NCI-H460 (cell line): ENCODE measurements around the gene LHX6. TPM values are rescaled to one million over a fixed set of nuclear protein-coding genes. Genes with fewer than 3 reads are reported as not detected.
A peak's percentile ranks its signal among the peaks of the same experiment; 100 is the strongest.

Source experiments
- DNase-seq: peaks from one replicate; pipeline ENCODE4 v3.0.0-alpha.2; 2016; ENCODE audit warnings: low read depth; ENCODE audit errors: extremely low read depth
- total RNA-seq: library from RNA; depleted of rRNA; stranded (reverse); fragments of >200 nt; shearing (Covaris generic); gene quantifications from 2 replicates; pipeline ENCODE4 v1.2.3, GENCODE V29; 2014; rRNA removed

LHX6 gene
- total RNA-seq, 1 experiment from 2014 or later = 0.10 TPM

GRCh38 chr9:122158202-122158601, 70.6 kb downstream of the LHX6 start:
- DNase-seq = peak; percentile 22

GRCh38 chr9:122155796-122156195, 73.0 kb downstream of the LHX6 start:
- DNase-seq = no peak

Other genes starting within 250 kb of the LHX6 start
- gene TTLL11, start 135.6 kb downstream of the LHX6 start, total RNA-seq = 2.1 and 4.0 TPM in 2 replicates
- gene NDUFA8, start 69.2 kb downstream of the LHX6 start, total RNA-seq = 46.6 and 64.2 TPM in 2 replicates
- not detected in 2 replicates for gene MORN5, start 69.0 kb downstream of the LHX6 start, total RNA-seq
- gene RBM18, start 35.9 kb upstream of the LHX6 start, total RNA-seq = 28.9 and 32.3 TPM in 2 replicates
- gene MRRF, start 35.9 kb upstream of the LHX6 start, total RNA-seq = 76.2 and 90.6 TPM in 2 replicates
- gene PTGS1, start 142.1 kb upstream of the LHX6 start, total RNA-seq = 1.5 and 1.9 TPM in 2 replicates
- not detected in 2 replicates for gene OR1J1, start 249.0 kb upstream of the LHX6 start, total RNA-seq